ENCODE measurements around the gene ACTR1A.
A peak's percentile ranks its signal among the peaks of the same experiment; 100 is the strongest.
"Not testable (repeated sequence)": the region's sequence is repeated elsewhere in the genome, so short reads cannot be mapped to it uniquely, and the experiment has no call there.

Gene ACTR1A

DNA sequence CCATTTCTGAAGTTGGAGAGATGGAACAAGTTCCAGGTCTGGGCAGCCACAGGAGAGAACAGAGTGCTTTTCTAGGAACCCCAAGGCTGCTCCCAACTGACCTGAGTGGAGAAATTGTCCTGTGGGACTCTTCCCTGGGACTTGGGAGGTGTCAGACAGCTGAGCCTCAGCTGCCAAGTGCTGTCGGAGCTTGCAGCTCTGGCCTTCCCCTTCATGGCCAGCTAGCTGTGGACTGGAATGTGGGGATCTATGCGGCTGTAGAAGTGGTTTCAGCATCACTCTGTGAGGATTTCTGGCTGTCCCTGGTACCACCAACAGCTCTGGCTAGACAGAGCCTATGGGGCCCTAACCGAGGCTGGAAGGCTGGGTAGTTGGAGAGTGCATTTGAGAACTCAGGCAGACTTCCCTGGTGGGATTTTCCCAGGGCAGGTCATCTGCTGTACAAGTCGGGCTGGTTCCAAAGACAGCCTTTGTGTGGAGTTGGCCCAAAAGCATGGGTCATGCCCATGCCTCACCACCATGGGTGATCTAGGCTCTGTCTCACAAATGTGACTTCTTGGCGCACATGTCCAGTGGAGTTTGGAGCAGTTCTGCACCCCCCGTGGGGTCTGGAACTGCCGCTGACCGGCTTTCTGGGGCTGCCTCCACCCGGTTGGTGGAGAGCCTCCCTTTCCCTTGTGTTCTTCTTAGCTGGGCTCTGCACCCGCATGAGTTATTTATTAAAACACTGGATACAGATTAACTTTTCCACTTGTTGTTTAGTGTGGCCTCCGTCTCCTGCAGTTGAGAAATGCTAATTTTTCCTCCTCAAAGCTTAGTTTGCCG, 12.2 kb upstream of the ACTR1A start:
- DNase-seq = no peak

DNA sequence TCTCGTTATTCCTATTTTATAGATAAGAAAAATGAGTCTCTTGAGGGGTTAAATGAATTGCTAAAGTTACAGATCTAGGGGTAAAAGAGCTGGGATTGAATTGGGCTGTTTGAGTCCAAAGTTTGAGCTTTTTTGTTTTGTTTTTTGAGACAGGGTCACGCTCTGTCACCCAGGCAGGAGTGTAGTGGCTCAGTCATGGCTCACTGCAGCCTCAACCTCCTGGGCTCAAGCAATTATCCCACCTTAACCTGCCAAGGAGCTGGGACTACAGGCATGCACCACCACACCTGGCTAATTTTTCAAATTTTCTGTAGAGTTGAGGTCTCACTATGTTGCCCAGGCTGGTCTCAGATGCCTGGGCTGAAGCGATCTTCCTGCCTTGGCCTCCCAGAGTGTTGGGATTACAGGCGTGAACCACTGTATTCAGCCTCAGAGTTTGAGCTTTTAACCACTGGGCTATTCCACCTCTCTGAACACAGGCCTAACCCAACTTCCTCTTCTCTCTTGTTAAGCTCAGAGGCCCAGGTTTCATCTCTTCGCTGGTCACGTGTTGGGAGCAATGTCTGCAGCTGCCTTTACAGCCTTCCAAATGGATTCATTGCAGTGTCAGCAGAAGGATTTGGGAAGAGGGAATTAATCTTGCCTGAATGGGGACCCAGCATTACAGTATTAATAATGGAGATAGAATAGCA, 9.2 kb upstream of the ACTR1A start:
- no peak for DNase-seq

DNA sequence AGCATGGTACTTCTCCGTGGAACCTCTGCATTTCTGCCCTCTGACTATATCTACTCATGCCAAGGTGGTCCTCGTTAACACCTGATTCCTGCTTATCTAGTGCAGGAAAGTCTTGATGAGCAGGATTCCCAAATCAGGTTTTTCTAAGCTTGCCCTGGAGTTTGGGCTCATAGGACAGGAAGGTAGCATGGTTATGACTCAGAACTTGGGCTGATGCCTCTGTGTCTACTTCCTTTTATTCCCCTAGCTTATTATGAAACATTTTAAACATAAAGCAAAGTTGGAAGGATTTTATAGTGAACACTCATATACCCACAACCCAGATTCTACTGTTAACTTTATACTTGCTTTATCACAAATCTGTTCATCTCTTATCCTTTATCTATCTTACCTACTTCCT, 6.9 kb upstream of the ACTR1A start:
- DNase-seq = no peak

DNA sequence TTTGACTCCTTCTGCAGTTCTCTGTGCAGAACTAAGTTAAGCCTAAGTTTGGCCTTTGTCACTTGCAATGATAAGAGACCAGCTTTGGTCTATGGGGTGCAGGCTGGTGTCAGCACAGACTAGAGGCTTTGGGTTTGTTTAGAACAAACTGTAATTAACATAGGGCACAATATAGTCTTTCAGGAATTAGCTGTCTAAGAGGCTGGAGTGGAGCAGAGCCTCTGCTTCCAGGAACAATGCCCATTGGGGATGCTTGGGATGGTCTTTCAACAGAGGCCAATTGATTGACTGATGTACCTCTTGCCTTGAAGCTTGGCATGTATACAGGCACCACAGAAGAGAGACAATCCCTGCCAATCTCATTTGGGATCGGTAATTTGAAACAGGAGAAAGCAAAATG, 6.0 kb upstream of the ACTR1A start:
- no peak for DNase-seq

GRCh38 chr10:102507521-102507920, 5.0 kb upstream of the ACTR1A start:
- no peak for DNase-seq

DNA sequence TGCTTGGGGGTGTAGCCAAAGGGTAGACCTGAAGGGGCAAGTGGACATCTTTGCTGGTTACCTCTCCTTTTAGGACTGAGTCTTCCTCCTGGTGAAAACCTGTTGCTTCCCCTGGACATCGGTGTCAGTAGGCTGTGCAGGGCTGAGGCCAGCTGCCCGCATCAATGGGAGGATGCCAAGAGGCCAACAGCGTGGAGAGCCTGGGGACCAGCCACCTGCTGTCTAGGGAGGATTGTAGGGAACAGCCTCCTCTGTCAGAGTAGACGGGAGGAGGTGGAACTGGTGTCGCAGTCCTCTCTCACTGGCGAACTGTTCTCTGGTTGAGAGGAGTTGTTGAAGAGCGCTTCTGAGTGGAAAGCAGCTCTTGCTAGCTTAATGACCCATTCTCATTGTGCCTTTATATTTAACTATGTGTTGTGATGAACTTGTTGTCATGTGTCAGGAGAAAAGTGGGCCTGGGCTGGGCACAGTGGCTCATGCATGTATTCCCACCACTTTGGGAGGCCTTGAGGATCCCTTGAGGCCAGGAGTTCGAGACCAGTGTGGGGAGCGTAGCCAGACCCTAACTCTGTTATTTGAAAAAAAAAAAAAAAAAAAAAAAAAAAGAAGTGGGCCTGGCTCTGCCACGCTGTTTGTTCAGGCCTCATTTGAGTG, 3.1 kb upstream of the ACTR1A start:
- no peak for DNase-seq

GRCh38 chr10:102504976-102505300, 2.4 kb upstream of the ACTR1A start:
- DNase-seq = no peak

- no peak for DNase-seq
Measured at GRCh38 chr10:102504179-102504975, 1.9 kb upstream of the ACTR1A start.

DNA sequence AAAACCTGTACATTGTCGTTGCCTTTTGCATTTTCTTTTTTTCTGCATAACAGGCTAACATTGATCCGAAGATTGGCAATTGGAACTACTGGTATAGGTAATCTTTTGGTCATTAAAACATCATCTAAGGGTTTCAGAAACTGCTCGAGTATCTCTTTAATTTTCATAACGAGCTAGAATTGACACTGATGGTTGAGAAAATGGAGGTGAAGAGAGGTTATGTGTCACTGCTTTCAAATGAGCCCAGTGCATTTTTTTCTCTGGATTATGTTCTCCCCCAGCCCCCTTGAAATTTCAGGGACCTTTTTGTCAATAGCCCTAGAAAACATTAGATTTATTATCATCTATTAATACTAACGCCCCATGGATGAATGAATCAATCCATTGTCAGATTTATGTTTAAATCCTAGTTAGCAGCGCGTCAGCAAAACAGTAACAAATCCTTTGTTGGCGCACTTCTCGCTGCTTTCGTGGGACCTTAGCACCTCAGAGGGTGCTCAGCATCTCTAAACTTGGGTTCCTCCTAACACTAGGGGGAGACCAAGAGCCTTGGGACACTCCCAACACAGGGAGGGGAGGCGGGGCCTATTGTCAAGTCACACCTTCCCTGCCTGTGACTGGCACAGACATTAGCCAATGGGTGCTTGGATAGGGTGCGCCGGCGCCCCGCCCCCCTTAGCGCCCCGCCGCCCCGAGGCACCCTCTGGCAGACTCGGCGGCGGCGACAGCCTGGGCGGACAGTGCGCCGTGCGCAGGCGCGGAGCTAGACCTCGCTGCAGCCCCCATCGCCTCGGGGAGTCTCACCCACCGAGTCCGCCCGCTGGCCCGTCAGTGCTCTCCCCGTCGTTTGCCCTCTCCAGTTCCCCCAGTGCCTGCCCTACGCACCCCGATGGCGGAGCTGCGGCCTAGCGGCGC, 1.0 kb upstream of the ACTR1A start, which contains the start of gene SUFU:
Gene SUFU, plus strand, starts transcription at position 709 of the 915 bp plus-strand sequence. Its CDS starts 181 bp downstream, at position 890.
- DNase-seq = peak; percentile 97

DNA sequence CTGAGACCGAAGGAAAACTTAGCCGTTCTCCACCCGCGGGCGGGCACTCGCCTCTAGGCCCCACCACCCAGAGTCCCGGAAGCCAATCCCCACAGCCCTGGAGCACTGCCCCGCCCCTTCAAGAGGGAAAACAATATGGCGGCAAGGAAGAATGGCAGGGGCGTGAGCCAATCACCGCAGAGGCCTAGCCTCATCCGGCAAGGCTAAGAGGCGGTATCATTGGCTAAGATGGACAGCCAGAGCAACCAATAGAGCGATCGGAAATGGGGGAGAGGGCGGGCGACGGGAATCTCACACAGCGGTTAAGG, 529 bp downstream of the ACTR1A start:
- peak; percentile 96 for DNase-seq

- DNase-seq = no peak
Measured at GRCh38 chr10:102501201-102502028, 1.1 kb downstream of the ACTR1A start.

- not testable (repeated sequence) for DNase-seq
Measured at GRCh38 chr10:102500686-102501085, 1.8 kb downstream of the ACTR1A start.

DNA sequence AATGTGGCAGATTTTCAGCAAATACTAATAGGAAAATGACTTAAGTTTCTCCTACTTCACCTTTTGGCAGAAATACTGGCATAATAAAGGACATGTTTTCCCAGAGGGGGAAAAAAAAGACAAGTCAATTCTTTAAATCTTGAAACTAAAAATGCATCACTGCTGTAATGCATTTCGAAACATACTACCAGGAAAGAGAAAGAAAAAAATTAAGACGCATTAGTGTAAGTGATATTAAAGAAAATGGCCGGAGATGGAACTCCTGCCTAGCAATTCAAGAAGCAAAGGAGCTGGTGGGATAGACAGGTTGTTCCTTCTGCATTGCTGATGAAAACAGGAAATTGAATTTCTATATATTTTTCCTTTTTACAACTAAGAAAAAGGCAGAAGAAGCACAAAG, 3.2 kb downstream of the ACTR1A start:
- no peak for DNase-seq

GRCh38 chr10:102497545-102497944, 5.0 kb downstream of the ACTR1A start:
- DNase-seq = no peak

- DNase-seq = no peak
Measured at GRCh38 chr10:102493771-102494170, 8.7 kb downstream of the ACTR1A start.

DNA sequence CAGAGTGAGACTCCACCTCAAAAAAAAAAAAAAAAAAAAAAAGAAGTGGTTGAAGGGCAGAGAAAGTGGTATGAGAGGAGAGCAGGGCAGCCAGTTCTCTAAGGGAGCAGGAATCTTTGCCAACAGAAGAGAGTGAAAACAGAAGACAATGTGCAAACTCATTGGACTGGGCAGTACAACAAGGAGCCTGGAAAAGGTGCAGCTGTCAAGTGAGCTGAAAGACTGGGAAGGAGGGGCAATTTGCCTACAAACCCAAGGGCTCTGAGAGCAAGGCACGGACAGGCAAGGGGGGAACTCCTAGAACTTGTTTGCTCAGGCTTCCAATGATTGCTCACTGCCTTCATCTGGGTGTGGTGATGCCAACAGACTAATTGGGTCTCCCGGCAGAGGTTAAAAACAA, 9.5 kb downstream of the ACTR1A start:
- no peak for DNase-seq

- no peak for DNase-seq
Measured at GRCh38 chr10:102492344-102492939, 10.1 kb downstream of the ACTR1A start.

- no peak for DNase-seq
Measured at GRCh38 chr10:102491136-102491535, 11.4 kb downstream of the ACTR1A start.

GRCh38 chr10:102485093-102485784, 17.3 kb downstream of the ACTR1A start:
- no peak for DNase-seq

- no peak for DNase-seq
Measured at GRCh38 chr10:102484021-102484420, 18.5 kb downstream of the ACTR1A start.
